Erythroblast (primary cell): ENCODE data around the gene RNF39.

Source experiments
- GATA1 ChIP-seq: IDR thresholded peaks from 2 replicates; pipeline ENCODE4 v1.6.1; 2011; ENCODE audit warnings: low read depth, mild to moderate bottlenecking, control low read depth, low read length, moderate library complexity
- POLR2A ChIP-seq: IDR thresholded peaks from 2 replicates; pipeline ENCODE4 v1.6.1; 2011; ENCODE audit warnings: mild to moderate bottlenecking, low read length

GRCh38 chr6:30071858-30072257, 3.7 kb downstream of the RNF39 start:
- no peak for TF ChIP-seq POLR2A
- no peak for TF ChIP-seq GATA1
